Measurements from ENCODE around the gene GNB1.

GNB1 gene

GRCh38 chr1:1921901-1922701, 31.2 kb upstream of the GNB1 start:
- TF ChIP-seq TEAD4 (IDR thresholded peaks at IDR 0.05): no peak
- no peak for TF ChIP-seq RAD21 (IDR thresholded peaks at IDR 0.05; ENCODE audit: low read depth)
- no peak for TF ChIP-seq YY1 (IDR thresholded peaks at IDR 0.05; ENCODE audit: low read depth)
- no peak for TF ChIP-seq EP300 (IDR thresholded peaks at IDR 0.05; ENCODE audit: borderline replicate concordance)
- TF ChIP-seq ZBTB7A (IDR thresholded peaks at IDR 0.05; ENCODE audit: low read depth): no peak
- no peak for TF ChIP-seq FOXM1 (IDR thresholded peaks at IDR 0.05; ENCODE audit: borderline replicate concordance, low read depth)
- TF ChIP-seq EGR1 (IDR thresholded peaks at IDR 0.05): no peak
- no peak for TF ChIP-seq USF1 (IDR thresholded peaks at IDR 0.05)
- no peak for TF ChIP-seq TAF1 (IDR thresholded peaks at IDR 0.05; ENCODE audit: low read depth)
- no peak for TF ChIP-seq CEBPB (IDR thresholded peaks at IDR 0.05)
- TF ChIP-seq MAX (IDR thresholded peaks at IDR 0.05): no peak
- no peak for TF ChIP-seq NFIC (IDR thresholded peaks at IDR 0.05)
- TF ChIP-seq TCF12 (IDR thresholded peaks at IDR 0.05; ENCODE audit: low read depth): no peak
- no peak for TF ChIP-seq REST (IDR thresholded peaks at IDR 0.05; ENCODE audit: low read depth)
- no peak for TF ChIP-seq CREB1 (IDR thresholded peaks at IDR 0.05; ENCODE audit: low read depth)

GRCh38 chr1:1921459-1921862, 30.6 kb upstream of the GNB1 start:
- TF ChIP-seq CEBPB (IDR thresholded peaks at IDR 0.05) (no peak), ZBTB7A (IDR thresholded peaks at IDR 0.05; ENCODE audit: low read depth) (no peak), NFIC (IDR thresholded peaks at IDR 0.05) (no peak), EGR1 (IDR thresholded peaks at IDR 0.05) (no peak), USF1 (IDR thresholded peaks at IDR 0.05) (no peak)

GRCh38 chr1:1920608-1921458, 29.9 kb upstream of the GNB1 start:
- no peak for TF ChIP-seq TCF12 (IDR thresholded peaks at IDR 0.05; ENCODE audit: low read depth)
- TF ChIP-seq YY1 (IDR thresholded peaks at IDR 0.05; ENCODE audit: low read depth): no peak
- TF ChIP-seq RAD21 (IDR thresholded peaks at IDR 0.05; ENCODE audit: low read depth): no peak
- no peak for TF ChIP-seq MAX (IDR thresholded peaks at IDR 0.05)
- TF ChIP-seq USF1 (IDR thresholded peaks at IDR 0.05): no peak
- TF ChIP-seq TAF1 (IDR thresholded peaks at IDR 0.05; ENCODE audit: low read depth): no peak
- TF ChIP-seq EGR1 (IDR thresholded peaks at IDR 0.05): no peak
- no peak for TF ChIP-seq TEAD4 (IDR thresholded peaks at IDR 0.05)
- no peak for TF ChIP-seq CREB1 (IDR thresholded peaks at IDR 0.05; ENCODE audit: low read depth)
- no peak for TF ChIP-seq FOXM1 (IDR thresholded peaks at IDR 0.05; ENCODE audit: borderline replicate concordance, low read depth)
- TF ChIP-seq NFIC (IDR thresholded peaks at IDR 0.05): no peak
- TF ChIP-seq REST (IDR thresholded peaks at IDR 0.05; ENCODE audit: low read depth): no peak
- TF ChIP-seq ZBTB7A (IDR thresholded peaks at IDR 0.05; ENCODE audit: low read depth): no peak
- TF ChIP-seq EP300 (IDR thresholded peaks at IDR 0.05; ENCODE audit: borderline replicate concordance): no peak
- TF ChIP-seq CEBPB (IDR thresholded peaks at IDR 0.05): no peak

- TF ChIP-seq NFIC (IDR thresholded peaks at IDR 0.05) (no peak), TEAD4 (IDR thresholded peaks at IDR 0.05) (no peak), YY1 (IDR thresholded peaks at IDR 0.05; ENCODE audit: low read depth) (no peak), REST (IDR thresholded peaks at IDR 0.05; ENCODE audit: low read depth) (no peak), TCF12 (IDR thresholded peaks at IDR 0.05; ENCODE audit: low read depth) (no peak), EGR1 (IDR thresholded peaks at IDR 0.05) (no peak), MAX (IDR thresholded peaks at IDR 0.05) (no peak), RAD21 (IDR thresholded peaks at IDR 0.05; ENCODE audit: low read depth) (no peak), ZBTB7A (IDR thresholded peaks at IDR 0.05; ENCODE audit: low read depth) (no peak), CREB1 (IDR thresholded peaks at IDR 0.05; ENCODE audit: low read depth) (no peak), USF1 (IDR thresholded peaks at IDR 0.05) (no peak), TAF1 (IDR thresholded peaks at IDR 0.05; ENCODE audit: low read depth) (no peak)
Observed at GRCh38 chr1:1920057-1920607, 29.2 kb upstream of the GNB1 start.
